Duodenal mucosa (tissue), 2 donors: ENCODE measurements around the gene MPRIP.
"Not testable (repeated sequence)": the region's sequence is repeated elsewhere in the genome, so short reads cannot be mapped to it uniquely, and the experiment has no call there.

Experiments
- H3K27ac ChIP-seq: one replicate; pipeline ENCODE4 v1.7.0; 2013; ENCODE audit warnings: low read depth, low read length
- H3K27me3 ChIP-seq, 2 donors: one replicate each; pipeline ENCODE4 v1.7.0; 2013; ENCODE audit warnings: low read length in 2 of 2, control low read depth in 1 of 2; ENCODE audit not compliant: insufficient read depth in 2 of 2, control insufficient read depth in 1 of 2
- H3K36me3 ChIP-seq, 2 donors: one replicate each; pipeline ENCODE4 v1.7.0; 2013; ENCODE audit warnings: low read length in 2 of 2, control low read depth in 1 of 2; ENCODE audit not compliant: insufficient read depth in 2 of 2, control insufficient read depth in 1 of 2
- H3K4me1 ChIP-seq, 2 donors: one replicate each; pipeline ENCODE4 v1.7.0; 2013; ENCODE audit warnings: low read length in 2 of 2, control low read depth in 1 of 2; ENCODE audit not compliant: insufficient read depth in 2 of 2, control insufficient read depth in 1 of 2
- H3K4me3 ChIP-seq, 2 donors: one replicate each; pipeline ENCODE4 v1.7.0; 2013; ENCODE audit warnings: low read length in 2 of 2, low read depth in 1 of 2
- H3K9ac ChIP-seq, 2 donors: one replicate each; pipeline ENCODE4 v1.7.0; 2013; ENCODE audit warnings: low read length in 2 of 2, low read depth in 1 of 2
- H3K9me3 ChIP-seq, 2 donors: one replicate each; pipeline ENCODE4 v1.7.0; 2013; ENCODE audit warnings: low read length in 2 of 2, control low read depth in 1 of 2; ENCODE audit not compliant: control insufficient read depth in 1 of 2

The MPRIP gene

DNA sequence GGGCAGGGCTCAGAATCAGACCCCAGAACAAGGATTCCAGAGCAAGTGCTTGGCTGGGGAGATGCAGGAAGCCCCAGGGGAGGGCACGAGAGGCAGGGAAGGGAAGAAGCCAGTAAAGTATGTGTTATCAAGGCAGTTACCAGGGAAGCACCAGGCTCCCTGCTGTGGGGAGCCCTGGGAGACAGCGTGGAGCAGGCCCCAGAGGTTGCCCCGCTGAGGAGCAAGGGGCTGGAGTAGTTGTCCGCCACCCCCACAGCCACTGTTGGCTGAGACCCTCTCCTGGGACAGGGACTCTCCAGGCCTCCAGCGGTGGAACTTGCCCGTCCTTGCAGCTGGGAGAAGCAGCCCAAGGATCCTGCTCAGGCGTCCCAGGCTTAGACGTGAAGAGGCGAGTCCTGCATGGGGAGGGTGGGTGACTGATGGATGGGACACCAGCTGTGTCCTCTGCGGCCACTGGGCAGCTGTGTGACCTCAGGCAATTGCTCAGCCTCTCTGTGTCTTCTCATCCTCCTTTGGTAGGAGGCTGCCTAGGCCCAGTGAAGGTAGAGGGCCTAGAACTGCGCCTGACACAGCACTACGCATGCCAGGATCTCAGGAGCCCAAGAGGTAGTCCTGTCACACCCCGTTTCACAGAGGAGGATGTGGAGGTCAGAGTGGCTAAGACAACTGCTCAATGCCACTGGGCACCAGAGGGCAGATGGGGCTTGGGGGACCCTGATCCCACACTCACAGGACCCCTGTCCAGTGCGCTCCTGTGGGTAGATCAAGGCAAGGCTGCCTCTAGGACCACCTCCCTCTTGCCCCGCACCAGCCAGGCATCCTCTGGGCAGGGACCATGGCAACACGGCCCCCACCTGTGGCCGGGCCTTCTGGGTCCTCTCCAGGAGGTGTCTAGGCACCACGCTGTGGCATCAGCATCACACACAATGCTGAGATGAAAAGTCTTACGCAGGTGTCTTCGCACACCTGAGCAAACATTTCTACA, 39.2 kb upstream of the MPRIP start:
- H3K36me3 ChIP-seq, H3K27me3 ChIP-seq, H3K9ac ChIP-seq, H3K9me3 ChIP-seq, H3K4me3 ChIP-seq, H3K27ac ChIP-seq: not testable (repeated sequence)
- peaks cover 5 to 10% of the 10 kb centered on the region in 2 donors for H3K4me1 ChIP-seq

DNA sequence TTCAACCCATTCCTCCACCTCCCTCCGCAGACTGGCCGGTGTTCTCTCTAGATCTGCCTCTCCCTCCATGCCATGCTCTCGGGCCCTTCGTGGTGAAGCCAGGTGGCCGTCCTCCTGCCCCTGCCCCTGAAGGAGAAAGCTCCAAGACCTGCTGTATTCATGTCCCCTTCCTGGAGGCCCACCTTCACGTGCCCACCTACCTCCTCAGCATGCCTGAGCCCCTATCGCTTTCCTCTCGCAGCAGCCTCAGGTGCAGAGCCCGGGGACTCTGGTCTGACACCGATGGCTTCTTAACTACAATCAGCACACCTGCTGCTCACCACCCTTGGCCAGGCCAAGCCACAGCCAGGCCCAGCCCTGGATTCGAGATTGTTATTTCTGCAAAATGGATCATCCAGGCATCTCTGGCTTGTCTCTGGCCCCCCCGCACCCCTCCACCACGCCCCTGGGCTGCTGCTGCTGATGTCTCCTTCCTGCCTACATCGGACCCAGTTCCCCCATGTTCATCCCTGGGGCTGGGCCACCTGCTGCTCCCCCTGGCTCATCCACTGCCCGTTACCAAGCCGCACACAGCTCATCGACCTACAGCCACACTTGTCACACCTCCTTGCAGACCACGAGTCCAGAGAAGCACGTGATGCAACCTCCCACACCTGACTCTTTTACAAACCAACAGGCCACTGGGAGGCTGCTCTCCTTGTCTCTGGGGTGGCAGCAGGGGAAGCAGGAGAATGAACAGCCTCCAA, 37.8 kb upstream of the MPRIP start:
- no peaks in the 10 kb centered on the region for H3K27me3 ChIP-seq
- no peaks in the 10 kb centered on the region for H3K9me3 ChIP-seq
- H3K4me1 ChIP-seq: peaks cover 5 to 10% of the 10 kb centered on the region in 2 donors
- no peak overlapping the region for H3K4me3 ChIP-seq
- H3K9ac ChIP-seq: no peak overlapping the region
- H3K36me3 ChIP-seq: no peaks in the 10 kb centered on the region
- no peak overlapping the region for H3K27ac ChIP-seq

DNA sequence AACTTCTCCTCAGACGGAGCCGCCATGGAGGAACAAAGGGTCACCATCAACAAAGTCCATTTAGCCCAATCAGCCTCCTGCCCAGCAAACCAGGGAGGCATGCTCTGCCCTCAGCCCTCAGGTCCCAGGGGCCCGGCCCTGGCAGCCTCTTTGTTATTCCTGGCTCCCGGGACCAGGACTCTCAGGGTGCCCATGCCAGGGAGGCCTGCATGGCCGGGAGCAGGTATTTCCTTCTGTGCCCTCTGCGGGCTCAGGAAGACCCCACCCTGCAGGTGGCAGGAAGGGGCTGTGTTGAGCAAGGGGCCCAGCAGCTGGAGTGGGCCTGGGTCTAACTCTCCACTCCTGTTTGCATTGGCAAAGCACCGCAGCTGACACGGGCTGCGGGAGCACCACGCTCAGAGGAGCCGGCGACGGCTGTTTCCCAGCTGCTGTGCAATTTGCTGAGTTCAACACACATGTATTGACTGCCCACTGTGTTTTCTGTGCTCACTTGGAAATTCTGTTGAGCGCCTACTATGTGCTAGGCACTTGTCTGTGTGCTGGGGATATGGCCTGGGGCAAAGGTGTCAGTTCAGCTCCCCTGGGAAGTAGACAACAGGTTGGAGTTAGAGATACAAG, 37.2 kb upstream of the MPRIP start:
- not testable (repeated sequence) for H3K27ac ChIP-seq, H3K36me3 ChIP-seq, H3K4me3 ChIP-seq, H3K9ac ChIP-seq, H3K27me3 ChIP-seq, H3K9me3 ChIP-seq
- peaks cover 5 to 10% of the 10 kb centered on the region in 2 donors for H3K4me1 ChIP-seq

DNA sequence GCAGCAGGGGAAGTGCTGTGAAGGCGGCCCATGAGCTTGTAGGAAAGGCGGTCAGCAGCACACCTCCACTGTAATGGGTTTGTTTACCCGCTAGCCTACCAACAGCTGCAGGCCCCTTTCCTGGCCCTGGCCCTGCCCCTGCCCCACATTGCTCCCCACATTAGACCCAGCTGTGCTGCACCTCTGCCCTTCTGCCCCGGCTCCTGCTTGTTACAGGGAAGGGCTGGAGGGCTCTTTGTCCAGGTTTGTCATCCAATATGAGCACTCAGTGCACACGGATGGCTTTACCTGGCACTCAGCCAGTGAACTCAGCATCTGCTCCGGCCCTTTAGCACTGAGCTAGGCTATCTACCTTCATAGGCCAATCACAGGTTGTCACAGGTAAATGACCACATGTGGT, 34.4 kb upstream of the MPRIP start:
- H3K36me3 ChIP-seq, H3K27ac ChIP-seq, H3K9ac ChIP-seq, H3K27me3 ChIP-seq, H3K9me3 ChIP-seq, H3K4me3 ChIP-seq, H3K4me1 ChIP-seq: not testable (repeated sequence)

DNA sequence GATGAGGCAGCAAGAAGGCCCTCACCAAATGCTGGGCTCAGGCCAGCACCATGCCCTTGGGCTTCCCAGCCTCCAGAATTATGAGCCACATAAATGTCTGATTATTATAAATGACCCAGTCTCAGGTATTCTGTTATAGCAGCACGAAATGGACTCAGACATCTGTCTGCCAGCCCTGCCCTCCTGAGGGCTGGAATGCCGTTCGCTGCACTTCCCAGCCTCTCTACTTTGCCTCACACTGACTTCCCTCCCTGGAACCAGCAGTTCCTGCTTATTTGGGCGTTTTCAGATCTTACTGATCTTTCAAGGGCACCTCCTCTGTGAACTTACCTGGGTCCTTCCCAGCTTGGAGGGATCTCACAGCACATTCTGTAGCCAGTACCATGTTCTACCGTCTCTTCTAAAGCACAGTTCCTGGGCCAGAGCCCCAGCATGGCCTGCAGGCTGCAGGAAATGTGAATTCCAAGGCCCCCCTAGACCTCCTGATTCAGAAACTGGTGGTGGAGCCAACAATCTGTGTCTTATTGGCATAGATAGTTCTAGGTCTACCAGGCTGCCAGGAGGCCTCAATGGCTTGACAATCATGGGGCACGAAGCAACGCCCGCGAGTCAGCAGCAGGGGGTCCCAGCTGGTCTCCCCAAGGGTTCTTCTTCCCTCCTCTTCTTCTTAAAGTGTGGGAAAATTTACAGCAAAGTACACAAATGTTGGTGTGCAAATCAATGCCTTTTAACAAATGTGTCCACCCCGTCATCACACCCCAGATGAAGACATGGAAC, 33.4 kb upstream of the MPRIP start:
- not testable (repeated sequence) for H3K27me3 ChIP-seq, H3K9ac ChIP-seq, H3K27ac ChIP-seq, H3K9me3 ChIP-seq, H3K4me1 ChIP-seq, H3K4me3 ChIP-seq, H3K36me3 ChIP-seq

DNA sequence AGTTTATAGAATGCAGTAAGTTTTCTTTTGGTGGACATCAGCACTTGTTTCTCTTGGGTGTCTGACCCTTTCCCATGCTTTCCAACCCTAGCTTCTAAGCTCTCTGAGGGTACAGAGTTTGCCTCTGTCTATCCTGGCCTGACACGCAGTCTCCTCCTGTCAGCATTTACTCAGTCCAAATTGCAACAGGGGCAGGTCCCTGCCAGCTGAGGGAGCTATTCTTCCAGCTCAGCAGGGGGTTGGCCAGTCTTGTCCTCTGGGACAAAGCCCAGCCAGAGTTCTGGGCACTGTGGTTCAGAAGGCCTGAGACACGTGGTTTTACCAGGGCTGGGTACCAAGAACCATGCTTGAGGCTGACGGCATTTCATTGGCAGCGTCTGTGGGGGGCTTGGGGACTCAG, 32.3 kb upstream of the MPRIP start:
- not testable (repeated sequence) for H3K9ac ChIP-seq, H3K27ac ChIP-seq, H3K36me3 ChIP-seq, H3K4me3 ChIP-seq, H3K4me1 ChIP-seq, H3K27me3 ChIP-seq, H3K9me3 ChIP-seq

DNA sequence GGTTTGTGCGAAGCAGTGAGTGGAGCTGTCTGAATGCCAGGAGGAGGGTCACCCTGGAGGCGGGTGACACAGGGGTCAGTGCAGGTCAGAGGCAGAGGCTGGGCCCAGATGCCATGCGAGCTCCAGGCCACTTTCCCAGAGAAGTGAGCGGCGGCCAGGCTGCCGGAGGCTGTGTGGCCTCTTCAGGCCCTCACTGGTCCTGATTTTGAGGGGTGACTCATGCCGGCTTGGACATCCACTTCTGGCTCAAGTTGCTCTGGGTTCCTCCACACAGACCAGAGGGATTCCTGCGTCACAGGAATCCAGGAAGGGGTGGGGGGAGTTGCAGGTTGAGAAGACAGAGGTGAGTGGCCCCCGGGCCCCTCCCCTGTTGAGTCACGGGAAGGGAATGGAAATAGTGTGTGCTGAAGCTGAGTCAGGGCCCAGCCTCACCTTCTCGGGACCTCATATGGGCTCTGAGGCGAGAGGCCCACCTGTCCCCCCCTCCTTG, 31.7 kb upstream of the MPRIP start:
- H3K36me3 ChIP-seq, H3K9ac ChIP-seq, H3K4me1 ChIP-seq, H3K4me3 ChIP-seq, H3K27ac ChIP-seq, H3K27me3 ChIP-seq, H3K9me3 ChIP-seq: not testable (repeated sequence)

DNA sequence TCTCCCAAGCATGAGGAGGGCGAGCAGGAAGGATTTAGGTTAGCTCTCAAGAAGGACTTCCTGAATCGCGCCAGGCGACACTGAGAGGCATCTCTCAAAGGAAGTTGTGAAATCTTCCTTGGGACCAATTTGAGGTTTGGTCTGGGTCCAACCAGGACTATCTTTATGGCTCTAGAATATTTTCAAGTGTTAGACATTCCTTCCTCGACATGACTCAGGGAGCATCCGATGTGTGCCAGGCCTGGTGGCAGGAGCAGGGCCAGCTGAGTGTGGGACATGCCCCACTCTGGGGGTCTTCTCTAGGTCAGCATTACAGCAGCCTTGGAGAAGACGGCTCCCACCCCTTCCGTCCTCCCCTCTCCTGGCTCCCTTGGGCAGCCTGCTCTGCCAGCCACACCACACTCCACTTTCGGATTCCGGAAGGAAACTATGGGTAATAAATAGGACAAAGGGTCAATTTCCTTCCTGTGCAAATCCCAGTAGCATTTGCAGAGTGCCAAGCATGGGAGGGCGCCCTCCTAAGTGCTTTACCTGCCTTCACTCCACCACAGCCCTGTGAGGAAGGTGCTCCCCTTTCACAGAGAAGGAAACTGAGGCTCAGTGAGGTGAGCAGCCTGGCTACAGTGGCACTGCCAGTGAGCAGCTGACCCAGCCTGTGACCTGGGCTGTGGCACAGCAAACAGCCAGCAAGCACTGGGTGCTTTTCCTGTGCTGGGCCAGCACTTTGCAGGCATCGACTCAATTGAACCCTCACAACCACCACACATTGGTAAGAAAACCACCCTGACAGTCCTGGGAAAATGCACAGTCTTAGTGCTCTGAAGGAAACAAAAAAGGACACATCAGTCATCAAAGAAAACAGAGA, 31.0 kb upstream of the MPRIP start:
- H3K27ac ChIP-seq, H3K9me3 ChIP-seq, H3K4me3 ChIP-seq, H3K4me1 ChIP-seq, H3K27me3 ChIP-seq, H3K36me3 ChIP-seq, H3K9ac ChIP-seq: not testable (repeated sequence)
